SU-DHL-6 (cell line): Measurements from ENCODE around the gene LIME1.

ENCODE experiments used
- CTCF ChIP-seq: fragments of 200-600 bp; sonication (generic); IDR thresholded peaks from one replicate; pipeline ENCODE4 v1.5.1; 2017; ENCODE audit warnings: antibody characterized with exemption, mild to moderate bottlenecking, low read length, moderate library complexity; ENCODE audit not compliant: insufficient read depth, poor library complexity, severe bottlenecking
- EZH2phosphoT487 ChIP-seq: fragments of 200-600 bp; sonication (generic), shearing (Covaris generic); conservative IDR thresholded peaks from 2 replicates; pipeline ENCODE4 v1.6.1; 2018; ENCODE audit warnings: mild to moderate bottlenecking, antibody characterized with exemption, low read length, moderate library complexity, mixed read lengths

GRCh38 chr20:63747622-63748069, 11.2 kb downstream of the LIME1 start:
- TF ChIP-seq CTCF (no peak), EZH2phosphoT487 (no peak)
